ENCODE measurements around the gene SHISAL1. TPM values are rescaled to one million over a fixed set of nuclear protein-coding genes. Genes with fewer than 3 reads are reported as not detected.

Gene SHISAL1
- total and polyA plus RNA-seq, 2 donors (not counting 1 experiment from before 2014, with no cell fraction given): not detected

- Mint-ChIP-seq H3K27ac (no peak overlapping the region), H3K4me3 (no peak overlapping the region), H3K27me3 (no peaks in the 10 kb centered on the region), H3K4me1 (peaks cover 16% of the 10 kb centered on the region), H3K9me3 (ENCODE audit: insufficient read depth) (peaks cover 11% of the 10 kb centered on the region)
- Histone ChIP-seq H3K4me1 (ENCODE audit: control insufficient read depth in 2 of 2, insufficient read depth in 2 of 2, low read length in 2 of 2) (peaks cover 4 to 5% of the 10 kb centered on the region in 2 donors), H3K9ac (ENCODE audit: low read length) (no peak overlapping the region), H3K27ac (ENCODE audit: low read length in 2 of 2) (no peak overlapping the region), H4K20me1 (ENCODE audit: control insufficient read depth, insufficient read depth, low read length, poor library complexity, severe bottlenecking) (no peaks in the 10 kb centered on the region), H3K79me2 (ENCODE audit: control insufficient read depth, insufficient read depth, low read length) (no peaks in the 10 kb centered on the region), H3K4me2 (replicated peaks; ENCODE audit: low read depth, low read length, poor library complexity, severe bottlenecking) (no peak overlapping the region), H3K27me3 (replicated peaks in 1 of 4; ENCODE audit: control extremely low read depth in 1 of 4, control insufficient read depth in 3 of 4, insufficient read depth in 4 of 4, low read length in 3 of 4) (no peaks in the 10 kb centered on the region), H3K36me3 (replicated peaks in 1 of 2; ENCODE audit: control extremely low read depth in 1 of 2, control insufficient read depth in 1 of 2, extremely low read depth in 1 of 2, insufficient read depth in 2 of 2, low read length in 1 of 2) (no peaks in the 10 kb centered on the region), H3K9me3 (ENCODE audit: control extremely low read depth in 1 of 3, control insufficient read depth in 2 of 3, insufficient read depth in 1 of 3, low read length in 2 of 3) (peaks cover 0 to 13% (median 11%) of the 10 kb centered on the region in 3 donors), H2AFZ (ENCODE audit: insufficient read depth, low read depth, low read length, poor library complexity, severe bottlenecking) (no peak overlapping the region), H3K4me3 (ENCODE audit: control extremely low read depth in 1 of 5, extremely low read depth in 1 of 5, insufficient read depth in 1 of 5, low read depth in 2 of 5, low read length in 4 of 5) (no peak overlapping the region)
- intact Hi-C loops (cut with micrococcal nuclease): no loop called here
- no peak for TF ChIP-seq EZH2 (IDR thresholded peaks at IDR 0.05; ENCODE audit: borderline replicate concordance, insufficient read depth, low read depth, low read length, poor library complexity, severe bottlenecking)
- TF ChIP-seq, protein P1, sequence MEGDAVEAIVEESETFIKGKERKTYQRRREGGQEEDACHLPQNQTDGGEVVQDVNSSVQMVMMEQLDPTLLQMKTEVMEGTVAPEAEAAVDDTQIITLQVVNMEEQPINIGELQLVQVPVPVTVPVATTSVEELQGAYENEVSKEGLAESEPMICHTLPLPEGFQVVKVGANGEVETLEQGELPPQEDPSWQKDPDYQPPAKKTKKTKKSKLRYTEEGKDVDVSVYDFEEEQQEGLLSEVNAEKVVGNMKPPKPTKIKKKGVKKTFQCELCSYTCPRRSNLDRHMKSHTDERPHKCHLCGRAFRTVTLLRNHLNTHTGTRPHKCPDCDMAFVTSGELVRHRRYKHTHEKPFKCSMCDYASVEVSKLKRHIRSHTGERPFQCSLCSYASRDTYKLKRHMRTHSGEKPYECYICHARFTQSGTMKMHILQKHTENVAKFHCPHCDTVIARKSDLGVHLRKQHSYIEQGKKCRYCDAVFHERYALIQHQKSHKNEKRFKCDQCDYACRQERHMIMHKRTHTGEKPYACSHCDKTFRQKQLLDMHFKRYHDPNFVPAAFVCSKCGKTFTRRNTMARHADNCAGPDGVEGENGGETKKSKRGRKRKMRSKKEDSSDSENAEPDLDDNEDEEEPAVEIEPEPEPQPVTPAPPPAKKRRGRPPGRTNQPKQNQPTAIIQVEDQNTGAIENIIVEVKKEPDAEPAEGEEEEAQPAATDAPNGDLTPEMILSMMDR (IDR thresholded peaks at IDR 0.05): no peak
- no peak for DNase-seq
- POLR2A ChIA-PET: no interaction called here
- 76% methylated on average over 3 of the region's 3 CpGs for WGBS (ENCODE audit: insufficient coverage)
- ATAC-seq (ENCODE audit: low read depth): no peak
- CTCF ChIA-PET: interaction anchor here (0.5 kb wide), 1 partner anchor 959 kb away, joined by 3 read pairs; no protein-coding TSS in a partner anchor
Observed at GRCh38 chr22:44213489-44214043, 99.2 kb downstream of the SHISAL1 start.

DNA sequence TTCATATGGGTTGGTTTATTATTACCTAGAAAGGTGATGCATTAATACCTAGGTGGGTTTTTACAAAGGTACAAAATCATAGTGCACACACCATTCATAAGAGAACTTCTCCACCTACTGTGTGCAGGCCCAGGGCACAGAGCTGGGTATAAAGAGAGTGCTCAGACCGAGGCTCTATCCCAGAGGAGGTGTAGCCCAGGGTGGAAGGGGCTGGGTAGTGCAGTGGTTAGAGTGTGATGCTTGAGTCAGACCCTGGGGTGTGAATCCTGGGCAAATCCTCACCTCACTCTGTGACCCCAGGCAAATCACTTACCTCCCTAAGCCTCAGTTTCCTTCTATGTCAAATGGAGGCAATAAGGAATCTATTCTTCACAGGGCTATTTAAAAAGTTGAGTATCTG is 99.8 kb downstream of the SHISAL1 start:
- CTCF ChIA-PET: interaction anchor here (0.5 kb wide), 1 partner anchor 960 kb away, joined by 3 read pairs; no protein-coding TSS in a partner anchor
- ATAC-seq (ENCODE audit: low read depth): no peak
- intact Hi-C loops (cut with micrococcal nuclease): no loop called here
- DNase-seq: no peak
- H3K27ac Mint-ChIP-seq: no peak overlapping the region
- H3K4me3 Mint-ChIP-seq: no peak overlapping the region
- H3K27me3 Mint-ChIP-seq: no peaks in the 10 kb centered on the region
- H3K4me1 Mint-ChIP-seq: peaks cover 22% of the 10 kb centered on the region
- H3K4me2 ChIP-seq (replicated peaks; ENCODE audit: low read depth, low read length, poor library complexity, severe bottlenecking): no peak overlapping the region
- H2AFZ ChIP-seq (ENCODE audit: insufficient read depth, low read depth, low read length, poor library complexity, severe bottlenecking): no peak overlapping the region
- H3K9me3 ChIP-seq (ENCODE audit: control extremely low read depth in 1 of 3, control insufficient read depth in 2 of 3, insufficient read depth in 1 of 3, low read length in 2 of 3): peaks cover 0 to 13% (median 11%) of the 10 kb centered on the region in 3 donors
- no peaks in the 10 kb centered on the region for H3K36me3 ChIP-seq (replicated peaks in 1 of 2; ENCODE audit: control extremely low read depth in 1 of 2, control insufficient read depth in 1 of 2, extremely low read depth in 1 of 2, insufficient read depth in 2 of 2, low read length in 1 of 2)
- no peaks in the 10 kb centered on the region for H3K79me2 ChIP-seq (ENCODE audit: control insufficient read depth, insufficient read depth, low read length)
- no peak overlapping the region for H3K9ac ChIP-seq (ENCODE audit: low read length)
- no peaks in the 10 kb centered on the region for H4K20me1 ChIP-seq (ENCODE audit: control insufficient read depth, insufficient read depth, low read length, poor library complexity, severe bottlenecking)
- no peak for TF ChIP-seq EZH2 (IDR thresholded peaks at IDR 0.05; ENCODE audit: borderline replicate concordance, insufficient read depth, low read depth, low read length, poor library complexity, severe bottlenecking)
- TF ChIP-seq, protein P1 (IDR thresholded peaks at IDR 0.05): no peak
- no CpG with 5 or more reads among the region's 1 CpG for WGBS (ENCODE audit: insufficient coverage)
- H3K27ac ChIP-seq (ENCODE audit: low read length in 2 of 2): no peak overlapping the region
- H3K4me1 ChIP-seq (ENCODE audit: control insufficient read depth in 2 of 2, insufficient read depth in 2 of 2, low read length in 2 of 2): peaks cover 10 to 11% of the 10 kb centered on the region in 2 donors
- H3K9me3 Mint-ChIP-seq (ENCODE audit: insufficient read depth): peaks cover 11% of the 10 kb centered on the region
- H3K27me3 ChIP-seq (replicated peaks in 1 of 4; ENCODE audit: control extremely low read depth in 1 of 4, control insufficient read depth in 3 of 4, insufficient read depth in 4 of 4, low read length in 3 of 4): no peaks in the 10 kb centered on the region
- no peak overlapping the region for H3K4me3 ChIP-seq (ENCODE audit: control extremely low read depth in 1 of 5, extremely low read depth in 1 of 5, insufficient read depth in 1 of 5, low read depth in 2 of 5, low read length in 4 of 5)
- POLR2A ChIA-PET: no interaction called here
